GM04504 (cell line): Measurements from ENCODE around the gene ZBTB22.
"Not testable (repeated sequence)": the region's sequence is repeated elsewhere in the genome, so short reads cannot be mapped to it uniquely, and the experiment has no call there.

ENCODE experiments used
- DNase-seq: peaks from one replicate; pipeline ENCODE4 v3.0.0-alpha.2; 2012; ENCODE audit warnings: low read depth

ZBTB22 gene

GRCh38 chr6:33301877-33302276, 15.7 kb downstream of the ZBTB22 start:
- DNase-seq, result no peak

GRCh38 chr6:33299237-33299944, 18.2 kb downstream of the ZBTB22 start:
- peak; percentile 87 for DNase-seq

DNA sequence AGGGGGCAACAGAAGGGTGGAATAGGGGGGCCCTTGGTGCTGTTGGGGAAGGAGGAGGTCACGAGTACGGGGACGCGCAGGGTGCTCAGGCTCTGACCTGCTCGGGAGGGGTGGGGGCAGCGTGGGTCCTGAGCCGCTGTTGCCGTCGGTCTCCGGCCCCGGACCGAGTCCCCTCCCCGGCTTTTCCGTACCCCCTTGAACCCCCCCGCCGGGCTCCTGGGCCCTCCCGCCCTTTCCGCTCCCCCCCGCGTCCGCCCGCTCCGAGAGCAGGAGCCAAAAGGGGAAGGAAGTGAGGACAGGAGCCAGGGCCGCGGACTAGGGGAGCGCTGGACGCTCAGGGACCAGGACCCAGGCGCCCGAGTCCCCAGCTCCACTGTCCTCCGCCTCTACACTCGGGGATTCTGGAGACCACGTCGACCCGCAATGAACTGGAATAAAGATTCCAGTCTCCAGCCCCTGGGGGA, 18.7 kb downstream of the ZBTB22 start, which contains the start of gene RGL2:
RGL2 (minus strand) TSS at position 170 of the 464 bp plus-strand sequence. CDS start 332 bp downstream, outside the sequence.
- peak; percentile 46 for DNase-seq

DNA sequence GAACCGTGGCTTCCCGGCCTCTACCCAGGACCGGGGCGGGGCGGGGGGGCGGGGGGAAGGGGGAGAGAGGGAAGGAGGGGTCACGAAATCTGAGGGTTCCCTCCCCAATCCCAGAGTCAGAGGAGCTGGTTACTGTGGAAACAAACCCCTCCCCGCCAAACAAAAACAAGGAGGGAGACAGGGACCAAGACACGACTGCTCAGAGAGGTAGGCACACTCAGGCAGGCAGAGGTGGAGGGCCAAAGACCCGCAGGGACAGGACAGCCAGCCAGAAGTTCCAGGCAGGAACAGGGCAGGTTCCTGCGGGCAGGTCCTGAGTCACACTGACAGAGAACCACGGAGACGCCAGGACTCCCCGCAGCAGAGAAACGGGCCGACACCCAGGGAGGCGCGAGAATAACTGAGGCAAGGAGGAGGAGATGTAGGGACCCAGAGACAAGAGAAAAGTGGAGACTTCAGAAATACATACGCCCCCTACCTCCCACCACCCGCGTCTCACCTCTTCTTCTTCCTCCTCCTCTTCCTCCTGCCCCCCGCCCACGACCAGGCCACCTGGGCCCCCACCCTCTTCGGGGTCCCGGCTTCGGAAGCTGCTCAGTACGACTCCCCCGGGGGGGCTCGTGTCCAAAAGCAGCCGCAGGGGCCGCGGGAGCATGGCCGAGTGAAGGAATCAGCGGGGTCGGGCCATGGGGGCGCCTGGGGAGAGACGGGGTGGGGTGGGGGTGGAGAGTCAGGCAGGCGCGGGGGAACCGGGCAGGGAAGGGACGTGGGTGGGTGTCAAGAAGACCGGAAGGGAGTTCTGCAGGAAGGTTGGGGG, 19.4 kb downstream of the ZBTB22 start:
- peak; percentile 84 for DNase-seq

GRCh38 chr6:33297406-33297955, 20.1 kb downstream of the ZBTB22 start:
- DNase-seq, result no peak

DNA sequence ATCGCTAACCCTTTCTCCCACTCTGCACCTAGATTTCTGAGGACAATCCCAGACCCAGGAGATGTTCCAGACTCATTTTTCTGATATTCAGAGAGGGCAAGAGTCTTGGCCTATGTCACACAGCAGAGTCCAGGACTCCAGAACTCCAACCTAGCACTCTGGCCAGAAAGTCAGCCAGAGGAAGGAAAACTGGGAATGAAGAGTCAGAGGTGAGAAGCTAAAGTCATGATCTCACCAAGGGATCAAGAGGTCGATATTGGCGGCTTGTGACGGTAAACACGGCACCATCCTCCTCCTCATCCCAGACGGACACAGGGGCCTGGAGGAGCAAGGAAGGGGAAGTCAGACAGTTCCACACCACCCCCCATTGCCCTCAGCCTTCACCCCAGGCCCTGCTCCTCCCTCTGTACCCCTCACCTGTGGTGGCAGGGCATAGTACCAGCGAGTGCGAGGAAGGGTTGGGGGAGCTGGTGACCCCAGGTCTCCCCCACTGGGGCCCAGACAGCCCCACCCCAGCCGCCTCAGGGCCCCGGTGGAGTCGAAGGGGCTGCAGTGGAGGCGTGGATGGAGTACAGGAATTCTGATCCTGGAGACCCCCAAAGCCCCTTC, 20.6 kb downstream of the ZBTB22 start:
- DNase-seq, result no peak

GRCh38 chr6:33295621-33296369, 21.7 kb downstream of the ZBTB22 start:
- no peak for DNase-seq

DNA sequence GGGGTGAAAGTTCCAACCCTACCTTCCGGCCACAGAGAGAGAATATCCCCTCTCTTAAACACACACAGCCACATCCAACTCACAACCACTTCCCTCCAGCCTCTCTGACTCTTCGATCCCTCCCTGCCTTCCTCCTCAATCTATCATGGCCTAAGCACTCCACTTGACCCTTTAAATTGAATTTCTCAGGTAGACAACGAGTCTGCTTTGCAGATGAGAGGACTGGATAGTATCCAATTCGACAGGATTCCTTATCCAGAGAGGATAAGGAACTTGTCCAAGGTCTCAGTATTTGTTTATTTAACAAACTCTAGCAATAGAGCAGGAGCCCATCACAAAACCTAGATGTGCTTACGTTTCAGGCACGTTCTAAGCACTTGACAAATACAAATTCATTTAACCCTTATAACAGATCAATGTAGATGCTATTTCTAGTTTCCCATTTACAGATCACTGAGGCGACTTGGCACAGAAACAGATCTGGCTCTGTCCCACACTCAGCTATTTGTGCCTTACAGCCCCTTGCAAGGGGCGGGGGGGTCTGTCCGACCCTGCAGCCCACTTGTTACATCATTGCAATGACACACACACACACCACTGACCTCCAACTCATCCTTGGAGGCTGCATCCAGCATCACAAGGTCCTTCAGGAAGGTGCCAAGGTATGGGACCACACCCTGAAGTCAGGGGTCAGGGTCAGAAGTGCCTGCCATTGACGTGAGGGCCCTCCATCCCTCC, 23.3 kb downstream of the ZBTB22 start:
- DNase-seq, result no peak

- DNase-seq, result no peak
Measured at GRCh38 chr6:33292996-33293682, 24.4 kb downstream of the ZBTB22 start.

GRCh38 chr6:33290459-33290858, 27.1 kb downstream of the ZBTB22 start:
- DNase-seq, result no peak

DNA sequence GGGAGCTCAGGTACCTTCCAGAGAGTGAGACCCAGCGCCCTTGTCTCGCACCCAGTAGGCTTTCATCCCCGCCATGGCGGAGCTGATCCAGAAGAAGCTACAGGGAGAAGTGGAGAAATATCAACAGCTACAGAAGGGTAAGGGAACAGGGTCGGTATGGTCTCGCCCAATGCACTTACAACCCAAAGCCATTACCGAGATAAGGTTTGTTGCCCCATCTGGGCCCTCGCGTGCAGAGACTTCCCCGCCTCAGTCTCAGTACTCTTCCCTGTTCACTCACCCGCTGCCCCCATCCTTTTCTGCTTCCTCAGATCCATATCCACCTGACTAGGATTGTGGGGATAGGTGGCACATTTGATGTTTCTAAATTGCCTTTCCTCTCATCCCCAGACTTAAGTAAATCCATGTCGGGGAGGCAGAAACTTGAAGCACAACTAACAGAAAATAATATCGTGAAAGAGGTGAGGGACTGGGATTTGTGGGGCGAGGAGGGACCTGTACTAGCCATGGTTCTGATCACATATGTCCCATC, 27.7 kb downstream of the ZBTB22 start:
- no peak for DNase-seq

- peak; percentile 80 for DNase-seq
Measured at GRCh38 chr6:33288921-33289783, 28.4 kb downstream of the ZBTB22 start, which contains the start of the genes PFDN6 and WDR46. Gene PFDN6, plus strand, starts transcription at chr6:33289601. Its CDS starts 256 bp downstream, at chr6:33289857. Gene WDR46, minus strand, starts transcription at chr6:33289239. Its CDS starts 69 bp downstream, at chr6:33289170.

DNA sequence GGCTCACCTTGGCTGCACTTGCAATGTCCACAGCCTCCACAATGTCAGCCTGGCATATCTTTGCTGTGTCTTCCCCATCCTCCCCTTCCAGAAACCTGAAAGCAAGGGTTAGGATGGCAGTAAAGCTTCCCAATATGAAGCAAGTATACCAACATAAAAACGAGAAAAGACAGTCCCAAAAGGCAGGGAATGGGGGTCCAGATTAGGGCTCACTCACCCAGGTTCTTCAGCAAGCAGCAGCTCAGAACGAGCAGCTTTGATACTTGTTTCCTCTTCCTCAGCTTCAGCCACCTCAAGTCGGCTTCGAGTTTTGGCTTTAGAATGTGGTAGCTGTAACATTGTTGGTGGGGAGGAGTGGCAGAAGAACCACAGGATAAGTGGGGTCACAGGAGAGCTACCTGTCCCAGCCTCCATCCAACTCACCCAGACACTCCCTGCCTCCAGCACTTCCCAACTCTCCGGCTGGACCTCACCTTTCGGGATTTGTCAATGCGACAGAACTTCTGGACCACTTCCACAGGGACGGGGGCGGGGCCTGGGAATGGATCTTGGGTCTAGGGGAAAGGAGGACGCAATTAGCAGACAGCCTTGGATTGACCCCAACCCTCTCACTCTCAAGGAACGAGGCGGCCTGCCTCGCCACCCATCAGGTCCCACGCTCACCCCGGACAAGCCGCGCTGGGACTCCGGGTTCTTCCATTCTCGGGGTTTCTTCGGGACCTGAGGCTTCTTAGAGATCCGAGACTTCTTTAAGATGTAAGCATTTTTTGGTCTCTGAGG, 29.2 kb downstream of the ZBTB22 start:
- no peak for DNase-seq

DNA sequence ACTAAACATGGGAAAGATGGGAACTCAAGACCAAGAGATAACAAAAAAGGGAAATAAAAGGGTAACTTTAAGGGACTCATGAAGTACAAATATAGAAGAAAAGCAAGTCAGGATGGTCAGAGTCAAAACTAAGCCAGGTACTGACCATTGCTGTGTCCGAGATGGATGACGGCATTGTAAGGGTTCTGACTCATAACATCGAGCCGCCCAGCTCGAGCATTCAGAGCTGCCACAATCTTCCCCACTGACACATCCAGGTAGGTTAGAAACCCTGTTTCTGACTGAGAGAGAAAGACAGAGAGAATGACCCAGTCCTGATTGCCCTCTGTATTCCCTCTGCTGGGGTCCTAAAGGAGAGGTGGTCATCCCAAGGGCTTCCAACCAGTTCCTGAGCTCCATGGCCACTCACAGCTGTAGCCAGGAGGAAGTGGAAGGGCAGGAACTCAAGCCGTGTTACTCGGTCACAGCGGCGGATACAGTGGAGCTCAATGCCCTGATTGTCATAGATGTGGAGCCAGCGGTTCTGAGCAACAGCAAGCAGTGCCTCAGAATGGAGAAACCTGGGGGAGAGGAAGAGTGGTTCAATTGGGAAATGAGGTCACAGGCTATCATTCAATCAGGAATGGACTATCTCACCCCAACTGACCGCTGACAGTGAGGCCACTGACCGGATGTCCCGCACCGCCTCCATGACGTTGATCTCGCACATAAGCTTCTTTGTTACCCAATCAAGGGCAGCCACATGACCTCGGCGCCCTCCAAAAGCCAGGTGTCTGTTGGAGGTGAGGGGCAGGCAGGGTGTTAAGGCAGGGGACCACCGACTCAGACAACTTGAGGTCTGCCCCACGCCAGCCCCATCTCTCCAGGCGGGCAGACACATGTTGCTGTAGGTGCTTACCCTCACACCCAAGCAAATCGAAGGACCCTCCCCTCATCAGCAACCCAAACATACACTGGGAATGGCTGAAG, 30.3 kb downstream of the ZBTB22 start:
- DNase-seq, result no peak

DNA sequence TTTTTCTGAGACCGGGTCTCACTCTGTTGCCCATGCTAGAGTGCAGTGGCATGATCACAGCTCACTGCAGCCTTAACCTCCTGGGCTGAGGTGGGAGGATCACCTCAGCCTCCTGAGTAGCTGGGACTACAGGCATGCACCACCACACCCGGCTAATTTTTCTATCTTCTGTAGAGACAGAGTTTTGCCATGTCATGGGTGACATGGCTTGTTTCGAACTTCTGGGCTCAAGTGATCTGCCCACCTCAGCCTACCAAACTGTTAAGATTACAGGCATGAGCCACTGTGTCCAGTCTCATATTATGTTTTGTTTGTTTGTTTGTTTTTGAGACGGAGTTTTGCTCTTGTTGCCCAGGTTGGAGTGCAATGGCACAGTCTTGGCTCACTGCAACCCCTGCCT, 32.3 kb downstream of the ZBTB22 start:
- DNase-seq, result not testable (repeated sequence)

DNA sequence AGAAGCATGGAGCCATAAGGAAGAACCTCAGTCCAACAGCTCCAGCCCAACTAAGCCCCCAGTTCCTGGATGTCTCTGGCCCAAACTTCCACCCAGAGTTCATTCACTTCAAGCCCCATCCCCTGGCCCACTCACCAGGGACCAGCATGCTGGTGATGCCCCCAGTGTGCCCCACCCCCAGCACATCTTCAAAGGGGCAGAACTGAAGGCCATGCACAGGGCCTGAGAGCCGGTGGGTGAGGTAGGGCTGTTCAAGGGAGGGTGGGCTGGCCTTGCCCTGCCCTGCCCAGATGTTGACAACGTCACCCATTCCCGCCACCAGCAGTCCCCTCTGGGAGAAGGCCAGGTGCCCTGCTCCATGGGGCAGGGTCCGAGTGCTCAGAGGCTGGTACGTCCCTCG, 37.0 kb downstream of the ZBTB22 start:
- DNase-seq, result no peak

DNA sequence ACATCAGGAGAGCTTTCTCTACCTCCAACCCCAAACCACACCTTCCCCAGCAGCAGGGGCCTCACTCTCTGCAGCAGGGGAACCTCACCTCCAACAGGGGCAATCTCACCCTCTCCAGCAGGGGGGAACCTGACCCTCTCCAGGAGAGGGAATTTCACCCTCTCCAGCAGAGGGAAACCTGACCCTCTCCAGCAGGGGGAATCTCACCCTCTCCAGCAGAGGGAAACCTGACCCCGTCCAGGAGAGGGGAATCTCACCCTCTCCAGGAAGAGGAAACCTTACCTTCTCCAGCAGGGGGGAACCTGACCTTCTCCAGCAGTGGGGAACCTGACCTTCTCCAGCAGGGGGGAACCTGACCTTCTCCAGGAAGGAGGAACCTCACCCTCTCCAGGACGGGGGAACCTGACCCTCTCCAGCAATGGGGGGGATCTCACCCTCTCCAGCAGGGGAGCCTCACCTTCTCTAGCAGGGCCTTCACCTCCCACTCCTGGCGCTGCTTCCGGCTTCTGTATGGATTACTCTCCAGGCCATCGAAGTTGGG, 37.5 kb downstream of the ZBTB22 start:
- DNase-seq, result no peak
